Fibroblast of lung (primary cell): ENCODE data around the gene ZSCAN22. TPM values are rescaled to one million over a fixed set of nuclear protein-coding genes. Genes with fewer than 3 reads are reported as not detected.

Experiments
- DNase-seq, 2 donors: peaks; one replicate each; pipeline versions ENCODE4 v3.0.0 to v3.0.0-alpha.2; 2010; ENCODE audit warnings: low read depth in 2 of 2
- H2AFZ ChIP-seq: 2 replicates; pipeline ENCODE4 v1.5.1; 2012; ENCODE audit warnings: low read length, control low read depth, inconsistent platforms
- H3K27ac ChIP-seq: 2 replicates; pipeline ENCODE4 v1.5.1; 2011; ENCODE audit warnings: low read length, control low read depth; ENCODE audit not compliant: insufficient read depth
- H3K27me3 ChIP-seq: 2 replicates; pipeline ENCODE4 v1.5.1; 2011; ENCODE audit warnings: mild to moderate bottlenecking, low read length; ENCODE audit not compliant: control insufficient read depth, insufficient read depth
- H3K36me3 ChIP-seq: 2 replicates; pipeline ENCODE4 v1.5.1; 2011; ENCODE audit warnings: low read length; ENCODE audit not compliant: control insufficient read depth, insufficient read depth
- H3K4me1 ChIP-seq: 2 replicates; pipeline ENCODE4 v1.5.1; 2011; ENCODE audit warnings: low read length; ENCODE audit not compliant: control insufficient read depth, insufficient read depth; ENCODE audit errors: extremely low read depth
- H3K4me2 ChIP-seq: 2 replicates; pipeline ENCODE4 v1.5.1; 2011; ENCODE audit warnings: low read length, control low read depth; ENCODE audit not compliant: insufficient read depth; ENCODE audit errors: extremely low read depth
- H3K4me3 ChIP-seq, 4 experiments: fragments of 200-600 bp in 1 of 4; sonication (generic) in 1 of 4; replicated peaks in 1 of 4; 2 replicates each; pipeline ENCODE4 v1.5.1; 2011 to 2016; ENCODE audit warnings: low read length in 4 of 4, low read depth in 3 of 4, mild to moderate bottlenecking in 3 of 4, control low read depth in 2 of 4, inconsistent platforms in 1 of 4, mixed read lengths in 1 of 4; ENCODE audit not compliant: insufficient read depth in 1 of 4; ENCODE audit errors: control extremely low read depth in 1 of 4
- H3K79me2 ChIP-seq: 2 replicates; pipeline ENCODE4 v1.5.1; 2012; ENCODE audit warnings: mild to moderate bottlenecking, low read length, inconsistent platforms; ENCODE audit not compliant: control insufficient read depth, insufficient read depth
- H3K9ac ChIP-seq: 2 replicates; pipeline ENCODE4 v1.5.1; 2011; ENCODE audit warnings: mild to moderate bottlenecking, low read length, control low read depth; ENCODE audit not compliant: insufficient read depth
- H3K9me3 ChIP-seq: 2 replicates; pipeline ENCODE4 v1.5.1; 2012; ENCODE audit warnings: low read depth, low read length; ENCODE audit not compliant: control insufficient read depth, insufficient read depth
- H4K20me1 ChIP-seq: 2 replicates; pipeline ENCODE4 v1.5.1; 2011; ENCODE audit warnings: low read length; ENCODE audit not compliant: control insufficient read depth, insufficient read depth; ENCODE audit errors: extremely low read depth
- CTCF ChIP-seq, 2 donors: IDR thresholded peaks in 1 of 2; conservative IDR thresholded peaks in 1 of 2; 1 replicate in 1 of 2; 2 replicates in 1 of 2; pipeline ENCODE4 v1.5.1; 2011 to 2012; ENCODE audit warnings: low read length in 2 of 2, control low read depth in 1 of 2, inconsistent platforms in 1 of 2, low read depth in 1 of 2, mild to moderate bottlenecking in 1 of 2
- EZH2 ChIP-seq: IDR thresholded peaks from 2 replicates; pipeline ENCODE4 v1.5.1; 2012; ENCODE audit warnings: low read length, control low read depth, mild to moderate bottlenecking; ENCODE audit errors: missing control alignments
- polyA plus RNA-seq, 2 donors: library from polyadenylated mRNA; depleted of rRNA in 1 of 2; stranded (reverse) in 1 of 2; unstranded in 1 of 2; fragments of >200 nt; gene quantifications; 2 replicates each; pipeline ENCODE4 v1.2.1, GENCODE V29; 2011 to 2012; ENCODE audit warnings: missing spikeins in 1 of 2
- total RNA-seq: library from RNA; depleted of rRNA; stranded (reverse); fragments of >200 nt; gene quantifications from 2 replicates; pipeline ENCODE4 v1.2.1, GENCODE V29; 2014

The ZSCAN22 gene
- total and polyA plus RNA-seq, 2 donors (not counting 1 experiment from before 2014, with no cell fraction given), result 2.8 to 3.0 TPM

- Histone ChIP-seq H3K79me2 (no peaks in the 10 kb centered on the region), H3K36me3 (no peaks in the 10 kb centered on the region), H3K4me2 (peak overlapping the region; percentile 99), H3K9me3 (no peaks in the 10 kb centered on the region), H2AFZ (peak overlapping the region; percentile 75), H3K4me1 (peaks cover 2% of the 10 kb centered on the region), H3K27ac (peak overlapping the region; percentile 97), H3K9ac (peak overlapping the region; percentile 94), H3K4me3 (peak overlapping the region; percentile 59 to 85 (median 77)), H3K27me3 (no peaks in the 10 kb centered on the region), H4K20me1 (no peaks in the 10 kb centered on the region)
- DNase-seq, result no peak
- TF ChIP-seq EZH2, result no peak
- no peak for TF ChIP-seq CTCF (conservative IDR thresholded peaks at IDR 0.05 in 1 of 2, IDR thresholded peaks at IDR 0.05 in 1 of 2; ENCODE audit: low read depth in 1 of 2, low read length in 2 of 2)
These were observed 35.1 kb downstream of the ZSCAN22 start for GRCh38 chr19:58361900-58362271.

DNA sequence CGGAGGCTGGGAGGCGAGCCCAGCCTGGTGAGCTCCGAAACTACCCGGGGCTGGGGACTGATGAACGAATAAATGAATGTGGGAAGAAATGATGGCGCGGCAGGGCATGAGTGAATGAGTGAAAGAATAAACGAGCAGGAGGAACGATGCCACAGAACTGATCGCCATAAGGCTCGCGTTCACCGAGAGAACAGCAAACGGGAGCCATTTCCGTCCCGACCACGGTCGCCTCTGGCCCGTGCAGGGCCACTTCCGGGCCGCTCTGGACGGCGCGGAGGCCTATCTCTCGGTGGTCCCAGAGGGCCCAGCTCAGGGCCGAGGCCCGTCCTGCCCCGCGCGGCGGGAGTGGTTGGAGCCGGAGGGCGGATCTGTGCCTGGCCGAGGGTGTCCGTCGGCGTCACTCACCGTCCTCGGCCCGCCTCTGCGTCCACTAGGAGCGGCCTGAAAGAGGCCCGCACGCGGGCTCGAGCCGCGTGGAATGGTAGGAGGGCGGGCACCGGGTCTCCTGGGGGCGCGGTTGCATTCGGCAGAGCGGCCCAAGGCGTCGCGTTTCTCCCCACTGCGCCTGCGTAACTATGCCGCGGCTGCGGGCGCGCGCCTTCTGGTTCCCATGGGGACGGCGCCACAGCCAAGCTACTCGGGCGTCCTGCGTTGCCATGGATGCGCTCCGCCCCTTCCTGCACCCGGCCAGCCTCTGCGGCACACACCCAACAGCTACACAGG is 35.6 kb downstream of the ZSCAN22 start, which contains the start of gene ZNF497:
Gene ZNF497 (minus strand): TSS at position 480 of the 723 bp plus-strand sequence. CDS start 5,116 bp downstream, outside the sequence.
- Histone ChIP-seq H3K9me3 (no peaks in the 10 kb centered on the region), H3K4me1 (peaks cover 2% of the 10 kb centered on the region), H4K20me1 (no peaks in the 10 kb centered on the region), H3K79me2 (no peaks in the 10 kb centered on the region), H3K36me3 (no peaks in the 10 kb centered on the region), H2AFZ (peak within 1 kb of the TSS; percentile 94), H3K9ac (peak within 1 kb of the TSS; percentile 94), H3K4me3 (peak within 1 kb of the TSS; percentile 61 to 85 (median 77)), H3K4me2 (peak within 1 kb of the TSS; percentile 99), H3K27ac (peak within 1 kb of the TSS; percentile 97), H3K27me3 (no peaks in the 10 kb centered on the region)
- TF ChIP-seq EZH2 (no peak), CTCF (conservative IDR thresholded peaks at IDR 0.05 in 1 of 2, IDR thresholded peaks at IDR 0.05 in 1 of 2; ENCODE audit: low read depth in 1 of 2, low read length in 2 of 2) (no peak)
- DNase-seq, result peak; percentile 94 to 97

DNA sequence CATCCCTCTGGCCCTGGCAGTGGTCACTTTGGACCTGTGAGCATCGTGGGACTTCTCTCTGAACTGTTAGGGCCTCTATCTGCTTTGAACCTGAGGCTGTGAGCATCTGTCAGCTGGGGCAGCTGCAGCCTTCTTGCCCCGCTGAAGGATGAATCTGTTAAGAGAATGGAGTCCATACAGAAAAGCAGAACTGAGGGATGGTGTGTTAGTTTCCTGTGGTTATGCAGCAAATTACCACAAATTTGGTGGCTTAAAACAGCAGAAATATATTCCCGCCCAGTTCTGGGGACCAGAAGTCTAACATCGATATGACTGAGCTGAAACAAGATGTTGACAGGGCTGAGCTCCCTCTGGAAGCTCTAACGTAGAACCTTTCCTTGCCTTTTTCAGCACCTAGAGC is 37.4 kb downstream of the ZSCAN22 start:
- H3K27me3 ChIP-seq, result no peaks in the 10 kb centered on the region
- H3K36me3 ChIP-seq, result no peaks in the 10 kb centered on the region
- H4K20me1 ChIP-seq, result no peaks in the 10 kb centered on the region
- H2AFZ ChIP-seq, result no peak overlapping the region
- no peak overlapping the region for H3K4me2 ChIP-seq
- H3K9me3 ChIP-seq, result no peaks in the 10 kb centered on the region
- H3K4me3 ChIP-seq, result no peak overlapping the region
- no peak for DNase-seq
- no peak overlapping the region for H3K9ac ChIP-seq
- H3K27ac ChIP-seq, result no peak overlapping the region
- peaks cover 2% of the 10 kb centered on the region for H3K4me1 ChIP-seq
- TF ChIP-seq CTCF (conservative IDR thresholded peaks at IDR 0.05 in 1 of 2, IDR thresholded peaks at IDR 0.05 in 1 of 2; ENCODE audit: low read depth in 1 of 2, low read length in 2 of 2) (no peak), EZH2 (no peak)
- H3K79me2 ChIP-seq, result no peaks in the 10 kb centered on the region
